Pancreas (tissue), 10 donors: ENCODE measurements around the gene OR10H5. TPM values are rescaled to one million over a fixed set of nuclear protein-coding genes. Genes with fewer than 3 reads are reported as not detected.
"Not testable (repeated sequence)": the region's sequence is repeated elsewhere in the genome, so short reads cannot be mapped to it uniquely, and the experiment has no call there.

Source experiments
- ATAC-seq, 4 donors: fragments of 200-7000 bp; cut with Tn5 transposase; one replicate each; pipeline versions ENCODE4 v1.8.0 to v1.9.1; 2020; ENCODE audit warnings: mild to moderate bottlenecking in 4 of 4, moderate library complexity in 4 of 4
- DNase-seq, 6 donors: peaks; one replicate each; pipeline ENCODE4 v3.0.0-alpha.2; 2020
- FAIRE-seq: peaks from 2 replicates; lab custom pipeline; 2012; peaks lifted over from hg19 to GRCh38; lab: Jason Lieb, UNC
- H3K27ac ChIP-seq, 4 donors: fragments of 200-600 bp; sonication (generic); 1 replicate in 3 of 4; 2 replicates in 1 of 4; pipeline versions ENCODE4 v1.5.0 to v1.8.0; 2020
- H3K27me3 ChIP-seq, 4 donors: fragments of 200-600 bp; one replicate each; pipeline ENCODE4 v1.8.0; 2021
- H3K36me3 ChIP-seq, 3 donors: fragments of 200-600 bp; sonication (generic) in 1 of 3; one replicate each; pipeline versions ENCODE4 v1.5.0 to v1.8.0; 2020 to 2021
- H3K4me1 ChIP-seq, 3 donors: fragments of 200-600 bp; one replicate each; pipeline ENCODE4 v1.8.0; 2021
- H3K4me3 ChIP-seq, 4 donors: fragments of 200-600 bp; sonication (generic) in 2 of 4; one replicate each; pipeline versions ENCODE4 v1.5.0 to v1.8.0; 2020 to 2021
- H3K9me3 ChIP-seq, 4 donors: fragments of 200-600 bp; one replicate each; pipeline ENCODE4 v1.8.0; 2021
- WGBS, 2 donors: extraction: QIAGEN DNeasy Blood & Tissue Kit; methylation state at CpG; one replicate each; pipeline ENCODE4 v1.1.7; 2013; 5-methylcytosine and 5-hydroxymethylcytosine counted together
- intact Hi-C, 3 donors: fragments of 100-400 bp; cut with DNase I; formaldehyde crosslinking; loops; one replicate each; pipeline versions ENCODE4 v1.11.1 to v1.14.2; 2022
- polyA plus RNA-seq, 2 donors: library from polyadenylated mRNA; stranded (reverse); fragments of 200-250 nt; gene quantifications; one replicate each; pipeline ENCODE4 v1.2.3, GENCODE V29; 2013
- total RNA-seq, 6 donors: library from RNA; stranded (reverse); fragmentation: NEBNext Ultra II Directional in 4 of 6; extraction: Animal tissue kit (Norgen Biotek cat#: 25700) in 4 of 6; gene quantifications; one replicate each; pipeline versions ENCODE4 v1.2.1 to v1.2.4, GENCODE V29; 2021 to 2023
- TF ChIP-seq, protein P1 (sequence below), 4 donors: fragments of 200-600 bp; sonication (generic) in 3 of 4; IDR thresholded peaks; one replicate each; pipeline versions ENCODE4 v1.5.0 to v1.8.0; 2021; ENCODE audit warnings: antibody characterized with exemption in 4 of 4
- donor health status: healthy with polysubstance abuse.
- donor health status: DM: no; HTN: no; CAD: no; lungs with moderate emphysema.
- donor health status: DM: no; HTN: no; CAD: no.
- donor health status: control.
- donor health status: control.
- donor health status: Bipolar disorder and iron deficiency.
- donor health status: DM: yes; HTN: yes; CAD: no.
- donor health status: DM: no; HTN: no; CAD: no.
- donor health status: DM: no; HTN: no; CAD: no.
- donor health status: DM: yes; HTN: yes; CAD: no.

The OR10H5 gene
- total and polyA plus RNA-seq, 8 donors = 0.05 TPM; not detected in 7

DNA sequence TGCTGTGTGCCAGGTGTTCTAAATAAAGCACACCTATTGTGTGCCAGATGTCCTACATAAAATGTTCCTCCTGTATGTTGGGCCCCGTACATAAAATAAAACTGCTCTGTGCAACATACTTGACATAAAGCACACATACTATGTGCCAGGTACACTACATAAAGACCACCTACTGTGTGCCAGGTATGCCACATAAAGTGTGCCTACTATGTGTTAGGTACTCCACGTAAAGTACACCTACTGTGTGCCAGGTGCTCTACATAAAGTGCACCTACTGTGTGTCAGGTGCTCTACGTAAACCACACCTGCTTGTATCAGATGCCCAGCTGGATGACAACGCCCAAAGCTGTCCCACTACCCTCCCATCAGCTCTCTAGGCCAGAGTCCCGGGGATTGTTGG is 5.8 kb upstream of the OR10H5 start:
- no peak for FAIRE-seq
- H3K9me3 ChIP-seq = no peaks in the 10 kb centered on the region
- intact Hi-C loops = no loop called here
- H3K4me1 ChIP-seq = no peaks in the 10 kb centered on the region
- H3K4me3 ChIP-seq = no peak overlapping the region
- H3K27me3 ChIP-seq = no peaks in the 10 kb centered on the region
- TF ChIP-seq, protein P1, sequence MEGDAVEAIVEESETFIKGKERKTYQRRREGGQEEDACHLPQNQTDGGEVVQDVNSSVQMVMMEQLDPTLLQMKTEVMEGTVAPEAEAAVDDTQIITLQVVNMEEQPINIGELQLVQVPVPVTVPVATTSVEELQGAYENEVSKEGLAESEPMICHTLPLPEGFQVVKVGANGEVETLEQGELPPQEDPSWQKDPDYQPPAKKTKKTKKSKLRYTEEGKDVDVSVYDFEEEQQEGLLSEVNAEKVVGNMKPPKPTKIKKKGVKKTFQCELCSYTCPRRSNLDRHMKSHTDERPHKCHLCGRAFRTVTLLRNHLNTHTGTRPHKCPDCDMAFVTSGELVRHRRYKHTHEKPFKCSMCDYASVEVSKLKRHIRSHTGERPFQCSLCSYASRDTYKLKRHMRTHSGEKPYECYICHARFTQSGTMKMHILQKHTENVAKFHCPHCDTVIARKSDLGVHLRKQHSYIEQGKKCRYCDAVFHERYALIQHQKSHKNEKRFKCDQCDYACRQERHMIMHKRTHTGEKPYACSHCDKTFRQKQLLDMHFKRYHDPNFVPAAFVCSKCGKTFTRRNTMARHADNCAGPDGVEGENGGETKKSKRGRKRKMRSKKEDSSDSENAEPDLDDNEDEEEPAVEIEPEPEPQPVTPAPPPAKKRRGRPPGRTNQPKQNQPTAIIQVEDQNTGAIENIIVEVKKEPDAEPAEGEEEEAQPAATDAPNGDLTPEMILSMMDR (IDR thresholded peaks at IDR 0.05) = no peak
- no peak for ATAC-seq
- no peaks in the 10 kb centered on the region for H3K36me3 ChIP-seq
- DNase-seq = no peak
- WGBS, 2 donors = 67 to 78% methylated on average over 5 of the region's 5 CpGs
- H3K27ac ChIP-seq = no peak overlapping the region

DNA sequence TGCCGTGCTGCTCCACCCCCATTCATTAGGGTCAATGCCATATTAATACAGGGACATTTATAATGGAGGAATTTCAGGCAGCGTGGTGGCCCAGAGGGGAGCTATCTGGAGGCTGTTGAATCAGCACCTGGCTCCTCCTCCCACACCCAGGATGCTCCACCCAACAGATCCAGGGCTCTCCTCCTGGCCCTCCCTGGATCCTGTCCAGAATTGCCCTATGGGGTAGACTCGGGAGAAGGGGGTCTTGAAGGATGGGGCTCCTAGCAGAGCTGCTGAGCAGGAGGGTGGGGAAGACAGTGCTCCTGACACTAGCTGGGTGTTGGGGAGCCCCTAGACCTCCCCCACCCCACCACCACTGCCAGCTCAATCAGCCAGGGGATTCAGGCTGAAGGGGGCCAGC is 5.2 kb upstream of the OR10H5 start:
- Histone ChIP-seq H3K4me1 (no peaks in the 10 kb centered on the region), H3K4me3 (no peak overlapping the region), H3K36me3 (no peaks in the 10 kb centered on the region), H3K27ac (no peak overlapping the region), H3K27me3 (no peaks in the 10 kb centered on the region), H3K9me3 (no peaks in the 10 kb centered on the region)
- 52 to 61% methylated on average over 3 of the region's 3 CpGs for WGBS, 2 donors
- ATAC-seq (no peak), DNase-seq (no peak), FAIRE-seq (no peak)
- TF ChIP-seq, protein P1 (IDR thresholded peaks at IDR 0.05) = no peak
- intact Hi-C loops = no loop called here

DNA sequence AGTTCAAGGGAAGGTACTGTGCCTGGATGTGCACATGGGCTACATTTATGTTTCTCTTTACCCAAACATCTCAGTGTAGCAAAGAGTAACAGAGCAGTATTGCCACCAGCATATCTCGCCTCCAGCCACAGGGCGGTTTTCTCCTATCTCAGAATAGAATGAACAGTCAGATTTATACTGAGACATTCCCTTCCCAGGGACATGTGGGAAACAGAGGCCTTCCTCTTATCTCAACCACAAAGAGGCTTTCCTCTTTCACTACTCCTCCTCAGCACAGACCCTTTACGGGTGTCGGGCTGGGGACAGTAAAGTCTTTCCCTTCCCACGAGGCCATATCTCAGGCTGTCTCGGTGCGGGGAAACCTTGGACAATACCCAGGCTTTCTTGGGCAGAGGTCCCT is 4.6 kb upstream of the OR10H5 start:
- WGBS, 2 donors = 21 to 30% methylated on average over 7 of the region's 7 CpGs
- FAIRE-seq, H3K27me3 ChIP-seq, H3K4me1 ChIP-seq, H3K27ac ChIP-seq, H3K4me3 ChIP-seq, intact Hi-C loops, DNase-seq, H3K9me3 ChIP-seq, H3K36me3 ChIP-seq, ATAC-seq: not testable (repeated sequence)

DNA sequence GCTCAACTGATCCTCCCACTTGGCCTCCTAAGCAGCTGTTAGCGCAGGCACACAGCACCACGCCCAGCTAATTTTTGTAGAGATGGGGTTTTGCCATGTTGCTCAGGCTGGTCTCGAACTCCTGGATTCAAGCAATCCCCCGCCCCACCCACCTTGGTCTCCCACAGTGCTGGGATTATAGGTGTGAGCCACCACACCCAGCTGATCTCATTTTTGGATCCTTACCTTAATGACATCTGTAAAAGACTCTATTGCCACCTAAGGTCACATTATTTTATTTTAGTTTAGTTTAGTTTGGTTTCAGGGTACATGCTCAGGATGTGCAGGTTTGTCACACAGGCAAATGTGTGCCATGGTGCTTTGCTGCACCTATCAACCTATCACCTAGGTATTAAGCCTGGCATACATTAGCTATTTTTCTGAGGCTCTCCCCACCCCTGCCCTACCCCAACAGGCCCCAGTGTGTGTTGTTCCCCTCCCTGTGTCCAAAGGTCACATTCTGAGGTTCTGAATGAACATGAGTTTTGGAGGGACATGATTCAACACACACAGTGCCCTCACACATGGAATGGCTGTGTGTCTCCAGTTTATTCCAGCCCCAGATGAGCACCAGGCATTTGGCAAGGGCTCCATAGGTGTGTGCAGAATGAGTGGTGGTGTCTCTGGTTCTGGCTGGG is 1.3 kb downstream of the OR10H5 start:
- intact Hi-C loops = no loop called here

DNA sequence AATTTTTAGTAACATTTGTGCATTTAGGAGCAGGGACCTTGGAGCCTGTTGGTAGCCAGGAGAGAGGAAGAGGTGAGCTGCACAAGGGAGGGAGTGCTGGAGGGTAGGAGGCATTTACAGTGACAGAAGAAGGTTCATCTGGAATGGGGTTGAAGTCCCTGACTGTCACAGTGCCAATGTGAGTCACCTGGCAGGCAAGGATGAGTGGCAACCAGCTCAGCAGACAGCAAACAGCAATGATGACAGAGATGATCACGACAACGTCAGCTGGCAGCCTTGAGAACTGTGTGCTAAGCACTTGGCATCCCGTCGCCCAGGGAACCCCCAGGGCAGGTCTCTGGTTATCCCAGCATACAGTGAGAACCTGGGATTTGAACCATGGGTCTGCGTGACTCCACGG is 2.6 kb downstream of the OR10H5 start:
- Histone ChIP-seq H3K27ac (no peak overlapping the region), H3K4me1 (no peaks in the 10 kb centered on the region), H3K36me3 (no peaks in the 10 kb centered on the region), H3K4me3 (no peak overlapping the region), H3K27me3 (no peaks in the 10 kb centered on the region), H3K9me3 (no peaks in the 10 kb centered on the region)
- 34 to 67% methylated on average over 6 of the region's 6 CpGs for WGBS, 2 donors
- ATAC-seq = peak in 1 of 4 donors; percentile 27
- FAIRE-seq = no peak
- intact Hi-C loops = no loop called here
- DNase-seq = no peak
- TF ChIP-seq, protein P1 (IDR thresholded peaks at IDR 0.05) = no peak

More for the DNA sequence above, 1.3 kb downstream of the OR10H5 start:
- no peaks in the 10 kb centered on the region for H3K9me3 ChIP-seq
- H3K27me3 ChIP-seq = no peaks in the 10 kb centered on the region
- TF ChIP-seq, protein P1 (IDR thresholded peaks at IDR 0.05) = no peak
- ATAC-seq = peak in 1 of 4 donors; percentile 21
- H3K4me1 ChIP-seq = no peaks in the 10 kb centered on the region
- no peak overlapping the region for H3K27ac ChIP-seq
- H3K36me3 ChIP-seq = no peaks in the 10 kb centered on the region
- FAIRE-seq = no peak
- no peak for DNase-seq
- no peak overlapping the region for H3K4me3 ChIP-seq
- WGBS, 2 donors = 65 to 86% methylated on average over 4 of the region's 4 CpGs

DNA sequence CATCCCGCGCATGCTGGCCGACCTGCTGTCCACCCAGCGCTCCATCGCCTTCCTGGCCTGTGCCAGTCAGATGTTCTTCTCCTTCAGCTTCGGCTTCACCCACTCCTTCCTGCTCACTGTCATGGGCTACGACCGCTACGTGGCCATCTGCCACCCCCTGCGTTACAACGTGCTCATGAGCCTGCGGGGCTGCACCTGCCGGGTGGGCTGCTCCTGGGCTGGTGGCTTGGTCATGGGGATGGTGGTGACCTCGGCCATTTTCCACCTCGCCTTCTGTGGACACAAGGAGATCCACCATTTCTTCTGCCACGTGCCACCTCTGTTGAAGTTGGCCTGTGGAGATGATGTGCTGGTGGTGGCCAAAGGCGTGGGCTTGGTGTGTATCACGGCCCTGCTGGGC is 6.8 kb downstream of the OR10H5 start:
- intact Hi-C loops, H3K9me3 ChIP-seq, ATAC-seq: not testable (repeated sequence)

More for the DNA sequence above, 6.8 kb downstream of the OR10H5 start:
- DNase-seq, FAIRE-seq, H3K27ac ChIP-seq, H3K36me3 ChIP-seq, H3K27me3 ChIP-seq, H3K4me3 ChIP-seq, H3K4me1 ChIP-seq: not testable (repeated sequence)
- WGBS, 2 donors = 78 to 91% methylated on average over 17 to 18 of the region's 18 CpGs
